GM19023 (cell line): ENCODE measurements around the gene VASN.

ENCODE experiments used
- ATAC-seq: cut with Tn5 transposase; IDR thresholded peaks from one replicate; pipeline ENCODE4 v1.9.1; 2021; ENCODE audit warnings: mild to moderate bottlenecking, moderate library complexity; ENCODE audit not compliant: unreplicated experiment

Gene VASN

DNA sequence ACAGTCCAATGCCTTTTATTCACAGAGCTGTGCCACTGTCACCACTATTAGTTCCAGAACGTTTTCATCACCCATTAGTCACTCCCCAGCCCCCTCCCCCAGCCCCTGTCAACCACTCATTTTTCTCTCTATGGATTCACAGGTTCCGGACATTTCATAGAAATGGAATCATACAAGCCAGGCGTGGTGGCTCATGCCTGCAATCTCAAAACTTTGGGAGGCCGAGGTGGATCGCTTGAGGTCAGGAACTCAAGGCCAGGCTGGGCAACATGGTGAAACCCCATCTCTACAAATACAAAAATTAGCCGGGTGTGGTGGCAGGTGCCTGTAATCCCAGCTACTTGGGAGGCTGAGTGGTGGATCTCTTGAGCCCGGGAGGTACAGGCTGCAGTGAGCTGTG lies 19.8 kb upstream of the VASN start:
- ATAC-seq: no peak

DNA sequence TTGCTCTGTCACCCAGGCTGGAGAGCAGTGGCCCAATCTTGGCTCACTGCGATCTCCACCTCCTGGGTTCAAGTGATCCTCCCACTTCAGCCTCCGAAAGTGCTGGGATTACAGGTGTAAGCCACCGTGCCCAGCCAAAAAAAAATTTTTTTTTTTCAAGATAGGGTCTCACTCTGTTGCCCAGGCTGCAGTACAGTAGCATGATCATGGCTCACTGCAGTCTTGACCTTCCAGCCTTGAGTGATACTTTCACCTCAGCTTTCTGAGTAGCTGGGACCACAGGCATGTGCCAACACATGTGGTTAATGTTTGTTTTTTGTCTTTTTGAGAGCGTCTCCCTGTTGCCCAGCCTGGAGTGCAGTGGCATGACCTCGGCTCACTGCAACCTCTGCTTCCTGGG lies 18.8 kb upstream of the VASN start:
- ATAC-seq: no peak

DNA sequence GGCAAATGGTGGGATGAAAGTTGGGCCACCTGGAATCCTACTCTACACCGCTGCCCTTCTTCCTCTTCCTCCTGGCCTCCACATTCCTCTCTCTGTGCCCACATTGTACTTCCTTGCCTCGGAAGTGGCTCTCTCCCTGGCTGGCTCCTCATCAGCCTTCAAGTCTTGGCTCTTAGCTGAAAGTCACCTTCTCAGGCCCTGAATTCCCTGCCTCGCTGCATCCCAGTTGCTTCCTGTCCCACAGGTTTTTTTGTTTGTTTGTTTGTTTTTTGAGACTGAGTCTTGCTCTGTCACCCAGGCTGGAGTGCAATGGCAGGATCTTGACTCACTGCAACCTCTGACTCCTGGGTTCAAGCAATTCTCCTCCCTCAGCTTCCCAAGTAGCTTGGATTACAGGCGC lies 18.0 kb upstream of the VASN start:
- ATAC-seq: no peak

GRCh38 chr16:4354512-4355409 lies 16.9 kb upstream of the VASN start:
- ATAC-seq: no peak

GRCh38 chr16:4356820-4357219 lies 14.8 kb upstream of the VASN start:
- no peak for ATAC-seq

- ATAC-seq: no peak
These were observed 13.4 kb upstream of the VASN start for GRCh38 chr16:4358236-4358635.

DNA sequence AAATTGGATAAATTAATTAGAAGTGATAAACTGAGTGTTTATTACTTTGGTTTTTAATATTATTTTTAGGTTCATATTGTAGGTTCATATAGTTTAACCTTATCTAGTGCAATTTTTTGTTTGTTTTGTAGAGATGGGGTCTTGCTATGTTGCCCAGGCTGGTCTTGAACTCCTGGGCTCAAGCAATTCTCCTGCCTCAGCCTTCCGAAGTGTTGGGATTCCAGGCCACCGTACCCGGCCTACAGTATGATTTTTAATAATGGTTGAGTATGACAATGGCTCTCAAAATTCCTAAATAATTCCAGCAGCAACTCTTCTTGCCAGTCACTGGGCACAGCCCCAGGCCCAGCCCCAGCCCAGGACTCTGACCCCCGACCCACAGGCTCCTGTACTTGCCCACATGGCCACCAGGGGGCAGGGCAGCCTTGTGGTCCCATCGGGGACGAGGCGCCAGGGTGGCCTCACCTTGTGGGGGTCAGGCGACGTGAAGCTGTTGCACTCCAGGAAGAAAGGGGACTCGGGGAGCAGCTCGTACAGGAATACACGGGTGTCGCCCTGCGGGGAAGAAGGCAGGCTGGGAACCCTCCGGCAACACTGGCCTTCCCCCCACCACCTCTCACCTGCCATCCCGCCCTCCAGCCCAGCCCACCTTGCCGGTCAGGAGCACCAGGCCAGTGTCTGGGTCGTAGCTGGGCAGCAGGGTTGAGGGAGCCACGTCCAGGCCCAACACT lies 12.7 kb upstream of the VASN start:
- ATAC-seq: no peak

DNA sequence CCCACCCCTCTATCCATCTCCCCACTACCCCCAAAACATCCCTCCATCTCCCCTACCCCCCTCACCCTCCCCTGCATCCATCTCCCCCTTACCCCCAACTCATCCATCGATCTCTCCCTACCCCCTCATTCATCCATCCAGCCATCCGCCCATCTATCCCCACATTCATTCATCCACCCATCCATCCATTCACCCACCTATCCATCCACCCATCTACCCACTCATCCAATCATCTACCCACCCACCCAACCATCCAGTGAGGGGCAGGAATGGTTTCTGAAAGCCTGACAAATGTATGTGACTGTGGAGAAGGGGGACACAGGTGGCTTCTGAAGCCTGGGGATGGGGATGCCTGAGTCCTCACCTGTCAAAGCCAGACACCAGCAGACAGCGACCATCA lies 11.7 kb upstream of the VASN start:
- ATAC-seq: no peak

DNA sequence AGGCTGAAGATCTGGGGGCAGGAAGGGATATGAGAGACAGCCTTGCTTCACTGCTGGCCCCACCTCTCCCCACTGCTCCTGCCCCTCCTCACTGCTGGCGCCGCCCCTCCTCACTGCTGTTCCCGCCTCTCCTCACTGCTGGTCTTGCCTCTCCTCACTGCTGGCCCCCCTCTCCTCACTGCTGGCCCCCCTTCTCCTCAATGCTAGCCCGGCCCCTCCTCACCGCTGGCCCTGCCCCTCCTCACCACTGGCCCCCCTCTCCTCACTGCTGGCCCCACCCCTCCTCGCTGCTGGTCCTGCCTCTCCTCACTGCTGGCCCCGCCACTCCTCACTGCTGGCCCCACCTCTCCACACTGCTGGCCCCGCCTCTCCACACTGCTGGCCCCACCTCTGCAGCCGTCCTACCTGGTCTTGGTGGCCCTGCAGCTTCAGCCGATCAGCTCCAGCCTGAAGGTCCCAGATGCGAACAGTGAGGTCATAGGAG lies 11.1 kb upstream of the VASN start:
- ATAC-seq: no peak

DNA sequence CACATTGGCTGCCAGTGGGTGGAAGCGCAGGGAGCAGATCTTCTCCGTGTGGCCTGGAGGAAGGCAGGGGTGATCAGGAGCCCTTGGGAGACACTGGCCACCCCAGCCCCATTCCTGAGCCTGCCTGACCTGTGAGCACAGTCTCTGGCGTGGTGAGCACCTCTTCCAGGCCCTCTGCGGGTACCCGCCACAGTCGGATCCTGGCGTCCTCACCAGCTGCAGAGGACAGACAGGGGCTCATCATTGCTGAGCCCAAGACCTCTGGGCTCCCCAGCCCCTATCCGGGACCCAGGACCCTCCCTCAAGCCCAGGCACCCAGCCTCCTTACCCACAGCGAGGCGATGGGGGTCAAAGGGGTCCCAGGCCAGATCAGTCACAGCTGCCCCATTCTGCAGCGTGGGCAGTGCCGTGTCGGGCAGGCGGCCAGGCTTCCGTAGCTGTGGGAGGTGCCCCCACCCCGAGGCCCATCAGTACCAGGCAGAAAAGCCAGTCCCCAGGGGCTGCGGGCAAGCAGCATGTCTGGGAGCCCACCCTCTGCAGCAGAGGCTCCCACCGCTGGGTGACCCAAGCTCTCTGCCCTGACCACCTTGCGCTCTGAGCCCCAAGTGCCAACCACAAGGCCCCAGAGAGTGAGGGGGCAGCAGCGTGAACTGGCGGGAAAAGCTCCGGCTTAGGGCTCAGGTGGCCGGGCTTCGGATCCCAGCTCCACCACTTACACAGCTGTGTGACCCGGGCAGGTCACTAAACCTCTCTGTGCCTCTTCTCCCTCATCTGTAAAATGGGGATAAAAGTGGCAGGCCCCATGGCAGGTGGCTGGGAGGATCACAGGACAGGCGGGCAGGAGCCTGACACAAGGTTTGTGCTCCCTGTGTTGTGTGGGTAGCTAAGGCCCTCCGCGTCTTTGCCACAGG lies 10.4 kb upstream of the VASN start:
- ATAC-seq: no peak

DNA sequence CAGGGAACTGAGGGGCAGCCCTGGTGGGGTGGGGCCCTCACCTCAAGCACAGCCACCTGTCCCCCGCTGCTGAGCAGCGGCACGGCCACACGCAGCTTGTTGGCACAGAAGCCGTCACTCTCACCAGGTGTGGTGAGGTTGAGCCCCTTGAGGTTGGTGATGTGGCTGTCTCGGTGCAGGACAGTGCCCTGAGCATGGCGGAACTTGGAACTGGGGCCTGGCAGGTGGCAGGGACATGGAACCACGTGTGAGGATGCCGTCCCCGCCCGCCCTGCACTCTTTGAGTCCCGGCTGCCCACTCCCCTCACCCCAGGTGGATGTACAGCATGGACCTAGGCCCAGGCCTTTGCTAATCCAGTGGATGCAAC lies 9.7 kb upstream of the VASN start:
- ATAC-seq: no peak

DNA sequence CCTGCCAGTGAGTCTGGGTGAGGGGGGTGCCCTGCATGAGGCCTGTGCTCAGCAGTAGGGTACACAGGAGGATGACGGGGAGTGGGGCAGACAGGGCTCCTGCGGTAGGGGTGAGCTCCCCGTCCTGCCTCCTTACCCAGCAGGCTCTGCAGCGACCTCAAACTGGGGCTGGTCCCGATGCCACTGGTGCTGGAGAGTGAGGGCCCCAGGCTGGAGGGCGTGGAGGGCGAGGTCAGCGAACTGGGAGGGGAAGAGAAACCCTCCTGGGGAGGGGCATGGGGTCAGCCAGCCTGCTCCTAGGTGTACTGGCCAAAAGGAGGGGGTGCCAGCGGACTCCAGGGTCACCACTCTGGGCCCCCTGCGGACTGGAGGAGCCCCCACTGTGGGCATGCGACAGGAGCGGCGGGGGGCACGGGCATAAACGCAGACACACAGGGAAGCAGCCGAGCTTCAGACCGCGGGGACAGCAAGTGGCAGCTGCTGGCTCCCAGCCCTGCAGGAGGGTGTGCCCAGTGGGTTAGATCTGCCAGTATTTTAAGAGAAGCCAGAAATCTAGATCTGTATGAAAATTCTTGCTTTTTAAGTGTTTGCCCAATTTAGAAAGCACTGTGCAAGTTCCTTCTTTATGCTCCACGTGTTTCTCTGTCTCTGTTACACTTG lies 9.0 kb upstream of the VASN start:
- no peak for ATAC-seq

GRCh38 chr16:4364196-4365013 lies 7.2 kb upstream of the VASN start:
- ATAC-seq: no peak

GRCh38 chr16:4365014-4365406 lies 6.6 kb upstream of the VASN start:
- no peak for ATAC-seq

- ATAC-seq: no peak
These were observed 6.0 kb upstream of the VASN start for GRCh38 chr16:4365615-4366014.

- ATAC-seq: no peak
These were observed 5.6 kb upstream of the VASN start for GRCh38 chr16:4366016-4366415.

- no peak for ATAC-seq
These were observed 4.2 kb upstream of the VASN start for GRCh38 chr16:4367393-4367856.

DNA sequence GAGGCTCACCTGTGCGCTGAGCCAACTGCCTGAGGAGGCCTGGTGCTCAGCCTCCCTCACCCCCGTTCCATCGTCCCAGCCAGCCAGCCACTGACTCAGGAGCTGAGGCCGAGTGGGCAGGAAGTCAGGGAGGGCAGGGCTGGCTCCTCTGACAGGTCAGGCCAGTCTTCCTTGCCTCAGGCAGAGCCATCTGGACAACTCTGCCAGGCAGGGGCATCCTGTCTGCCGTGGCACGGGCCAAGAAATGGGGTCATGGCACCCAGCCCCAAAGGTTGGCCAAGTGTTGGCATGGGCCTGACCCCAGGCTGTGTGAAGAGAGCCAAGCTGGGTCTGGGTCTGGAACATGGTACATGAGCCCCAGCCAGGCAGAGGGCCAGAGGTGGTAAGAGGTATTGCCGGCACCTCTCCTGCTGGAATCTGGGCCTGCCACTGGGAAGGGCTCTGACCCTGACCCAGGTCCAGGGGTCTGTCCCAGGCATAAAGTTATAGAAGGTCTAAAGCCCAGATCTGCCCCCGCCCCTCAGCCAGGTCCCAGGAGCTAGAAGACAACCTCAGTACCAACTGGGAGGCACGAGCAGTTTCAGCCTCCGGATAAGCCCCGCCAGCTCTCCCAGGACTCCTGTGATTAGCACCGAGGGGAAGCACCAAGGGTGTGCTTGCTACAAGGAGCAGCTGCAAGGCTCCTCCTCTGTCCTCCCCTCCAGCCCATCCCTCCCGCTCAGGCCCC lies 2.5 kb upstream of the VASN start:
- ATAC-seq: no peak

DNA sequence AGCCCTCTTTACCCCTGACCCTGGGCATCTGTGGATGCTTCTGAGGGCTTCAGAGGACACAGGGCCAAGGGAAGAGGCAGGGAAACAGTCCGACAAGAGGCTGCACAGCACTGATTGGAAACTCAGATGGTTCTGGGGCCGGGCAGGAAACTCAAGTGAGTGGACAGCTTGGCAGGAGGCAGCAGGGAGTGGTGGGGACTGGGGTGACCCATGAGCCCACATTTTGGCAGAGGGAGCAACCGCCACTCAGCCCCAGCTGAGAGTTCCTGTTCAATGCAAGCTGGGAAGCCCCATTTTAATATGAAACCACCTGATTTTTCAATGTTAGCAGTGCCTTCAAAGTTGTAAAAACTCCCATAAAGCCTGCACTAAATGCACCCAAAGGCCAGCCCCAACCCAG lies 1.5 kb upstream of the VASN start:
- ATAC-seq: no peak
